ENCODE results near the gene GINS2. TPM values are rescaled to one million over a fixed set of nuclear protein-coding genes. Genes with fewer than 3 reads are reported as not detected.

Gene GINS2
- total and polyA plus RNA-seq, 2 of the 4 experiments (the other 2 are of a cell fraction), result 12.0 to 13.4 TPM

DNA sequence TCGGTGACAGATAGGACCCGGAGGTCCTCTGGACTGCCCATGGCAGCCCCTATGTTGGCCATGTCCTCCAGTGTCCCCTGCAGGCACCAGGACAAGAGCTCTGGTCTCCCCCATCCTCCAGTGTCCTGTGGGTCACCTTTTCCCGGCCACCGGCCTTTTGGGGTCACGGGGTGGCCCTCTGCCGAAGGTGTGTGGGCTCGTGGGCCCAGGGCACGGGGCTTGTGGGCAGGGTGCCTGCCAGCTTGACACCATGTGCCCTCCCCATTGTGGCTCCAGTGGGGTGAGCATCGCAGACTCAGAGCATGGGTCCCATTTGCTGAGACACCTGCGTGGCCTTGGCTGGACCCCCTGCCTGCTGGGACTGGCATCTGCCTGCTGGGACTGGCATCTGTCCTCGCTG lies 57.5 kb downstream of the GINS2 start:
- Histone ChIP-seq H3K14ac (replicated peaks; ENCODE audit: low read depth, low read length) (no peak overlapping the region), H3K9me3 (ENCODE audit: control insufficient read depth, insufficient read depth, low read length) (peaks cover 13% of the 10 kb centered on the region), H3K79me1 (ENCODE audit: low read depth in 1 of 2, low read length in 2 of 2) (peaks cover 18 to 54% of the 10 kb centered on the region in 2 experiments), H3K18ac (ENCODE audit: low read depth, low read length) (no peak overlapping the region), H2BK15ac (ENCODE audit: low read depth, low read length) (no peak overlapping the region), H3K56ac (ENCODE audit: extremely low read depth, insufficient read depth, low read length) (no peak overlapping the region), H2AK5ac (ENCODE audit: low read depth, low read length) (no peak overlapping the region), H2AK9ac (replicated peaks; ENCODE audit: low read depth, low read length, poor library complexity) (no peak overlapping the region), H3K27ac (ENCODE audit: insufficient read depth, low read length) (no peak overlapping the region), H2BK120ac (ENCODE audit: low read depth, low read length) (no peak overlapping the region), H3K9me1 (ENCODE audit: insufficient read depth, low read length) (no peaks in the 10 kb centered on the region), H3K9ac (ENCODE audit: low read depth, low read length) (no peak overlapping the region), H3K23ac (ENCODE audit: low read depth, low read length) (no peak overlapping the region), H2BK5ac (ENCODE audit: low read depth, low read length, poor library complexity, severe bottlenecking) (no peak overlapping the region), H3K4me2 (ENCODE audit: low read depth, low read length) (no peak overlapping the region), H3K4ac (ENCODE audit: low read depth, low read length) (no peak overlapping the region), H3K27me3 (ENCODE audit: control insufficient read depth, insufficient read depth, low read length) (no peaks in the 10 kb centered on the region), H3K4me3 (ENCODE audit: insufficient read depth, low read depth, low read length) (no peak overlapping the region), H3K36me3 (ENCODE audit: control insufficient read depth, insufficient read depth, low read length) (peaks cover 4% of the 10 kb centered on the region; the same call in 1 of the 2 replicates), H4K91ac (ENCODE audit: insufficient read depth, low read depth, low read length) (no peak overlapping the region), H2AFZ (replicated peaks; ENCODE audit: low read length, poor library complexity) (no peak overlapping the region), H4K5ac (ENCODE audit: low read depth, low read length) (no peak overlapping the region), H4K8ac (ENCODE audit: low read depth in 2 of 2, low read length in 2 of 2) (no peak overlapping the region), H4K20me1 (ENCODE audit: insufficient read depth, low read length) (peaks cover 98% of the 10 kb centered on the region), H2BK20ac (ENCODE audit: low read depth, low read length) (no peak overlapping the region), H3K4me1 (ENCODE audit: control insufficient read depth, insufficient read depth, low read length) (no peaks in the 10 kb centered on the region)
- intact Hi-C loops (cut with micrococcal nuclease) (no loop called here), dilution Hi-C loops (cut with HindIII; ENCODE audit: low sequenced_read_pairs, unreplicated experiment) (no loop called here), in situ Hi-C loops (cut with MboI; ENCODE audit: low sequenced_read_pairs) (no loop called here)
- DNase-seq (no peak), ATAC-seq (ENCODE audit: low read depth) (no peak)
- CTCF ChIA-PET, result no interaction called here
- WGBS, 2 experiments (ENCODE audit: extremely low coverage in 2 of 2, insufficient read length in 1 of 2), result 94% methylated on average over 7 of the region's 11 CpGs; no CpG with 5 or more reads in 1 of the 2 experiments
- POLR2A ChIA-PET (ENCODE audit: unreplicated experiment), result no interaction called here
- no TSS peak for BruUV-seq (replicated peaks)
- TF ChIP-seq CHD1 (IDR thresholded peaks at IDR 0.05; ENCODE audit: low read depth, low read length) (no peak), RFX5 (IDR thresholded peaks at IDR 0.05; ENCODE audit: low read depth, low read length) (no peak), POLR2A (IDR thresholded peaks at IDR 0.05; ENCODE audit: low read depth, low read length) (no peak), NFE2L2 (IDR thresholded peaks at IDR 0.05; ENCODE audit: low read depth, low read length) (no peak), MXI1 (IDR thresholded peaks at IDR 0.05; ENCODE audit: borderline replicate concordance, low read depth, low read length) (no peak), RCOR1 (IDR thresholded peaks at IDR 0.05; ENCODE audit: insufficient replicate concordance, low read length) (no peak), MAZ (IDR thresholded peaks at IDR 0.05; ENCODE audit: borderline replicate concordance, low read depth, low read length) (no peak), RAD21 (IDR thresholded peaks at IDR 0.05; ENCODE audit: low read length) (no peak)
- TF ChIP-seq, protein P1, sequence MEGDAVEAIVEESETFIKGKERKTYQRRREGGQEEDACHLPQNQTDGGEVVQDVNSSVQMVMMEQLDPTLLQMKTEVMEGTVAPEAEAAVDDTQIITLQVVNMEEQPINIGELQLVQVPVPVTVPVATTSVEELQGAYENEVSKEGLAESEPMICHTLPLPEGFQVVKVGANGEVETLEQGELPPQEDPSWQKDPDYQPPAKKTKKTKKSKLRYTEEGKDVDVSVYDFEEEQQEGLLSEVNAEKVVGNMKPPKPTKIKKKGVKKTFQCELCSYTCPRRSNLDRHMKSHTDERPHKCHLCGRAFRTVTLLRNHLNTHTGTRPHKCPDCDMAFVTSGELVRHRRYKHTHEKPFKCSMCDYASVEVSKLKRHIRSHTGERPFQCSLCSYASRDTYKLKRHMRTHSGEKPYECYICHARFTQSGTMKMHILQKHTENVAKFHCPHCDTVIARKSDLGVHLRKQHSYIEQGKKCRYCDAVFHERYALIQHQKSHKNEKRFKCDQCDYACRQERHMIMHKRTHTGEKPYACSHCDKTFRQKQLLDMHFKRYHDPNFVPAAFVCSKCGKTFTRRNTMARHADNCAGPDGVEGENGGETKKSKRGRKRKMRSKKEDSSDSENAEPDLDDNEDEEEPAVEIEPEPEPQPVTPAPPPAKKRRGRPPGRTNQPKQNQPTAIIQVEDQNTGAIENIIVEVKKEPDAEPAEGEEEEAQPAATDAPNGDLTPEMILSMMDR (conservative IDR thresholded peaks at IDR 0.05; ENCODE audit: low read depth, low read length), result no peak
- TF ChIP-seq, protein P2, sequence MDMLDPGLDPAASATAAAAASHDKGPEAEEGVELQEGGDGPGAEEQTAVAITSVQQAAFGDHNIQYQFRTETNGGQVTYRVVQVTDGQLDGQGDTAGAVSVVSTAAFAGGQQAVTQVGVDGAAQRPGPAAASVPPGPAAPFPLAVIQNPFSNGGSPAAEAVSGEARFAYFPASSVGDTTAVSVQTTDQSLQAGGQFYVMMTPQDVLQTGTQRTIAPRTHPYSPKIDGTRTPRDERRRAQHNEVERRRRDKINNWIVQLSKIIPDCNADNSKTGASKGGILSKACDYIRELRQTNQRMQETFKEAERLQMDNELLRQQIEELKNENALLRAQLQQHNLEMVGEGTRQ (IDR thresholded peaks at IDR 0.05; ENCODE audit: low read depth, low read length), result no peak
